Epithelial cell of proximal tubule (primary cell): ENCODE results near the gene LBH. TPM values are rescaled to one million over a fixed set of nuclear protein-coding genes. Genes with fewer than 3 reads are reported as not detected.

Experiments
- DNase-seq: peaks from one replicate; pipeline ENCODE4 v3.0.0-alpha.2; 2011; ENCODE audit warnings: low read depth
- H3K4me3 ChIP-seq: 2 replicates; pipeline ENCODE4 v1.5.1; 2011; ENCODE audit warnings: low read depth, mild to moderate bottlenecking, low read length
- total RNA-seq: library from RNA; depleted of rRNA; stranded (reverse); fragments of >200 nt; gene quantifications from 2 replicates; pipeline ENCODE4 v1.2.3, GENCODE V29; 2015
- TF ChIP-seq, protein P1 (sequence below): conservative IDR thresholded peaks from 2 replicates; pipeline ENCODE4 v1.5.1; 2012; ENCODE audit warnings: low read depth, mild to moderate bottlenecking, low read length

LBH gene
- total RNA-seq, 1 donor from 2014 or later: 18.0 TPM

DNA sequence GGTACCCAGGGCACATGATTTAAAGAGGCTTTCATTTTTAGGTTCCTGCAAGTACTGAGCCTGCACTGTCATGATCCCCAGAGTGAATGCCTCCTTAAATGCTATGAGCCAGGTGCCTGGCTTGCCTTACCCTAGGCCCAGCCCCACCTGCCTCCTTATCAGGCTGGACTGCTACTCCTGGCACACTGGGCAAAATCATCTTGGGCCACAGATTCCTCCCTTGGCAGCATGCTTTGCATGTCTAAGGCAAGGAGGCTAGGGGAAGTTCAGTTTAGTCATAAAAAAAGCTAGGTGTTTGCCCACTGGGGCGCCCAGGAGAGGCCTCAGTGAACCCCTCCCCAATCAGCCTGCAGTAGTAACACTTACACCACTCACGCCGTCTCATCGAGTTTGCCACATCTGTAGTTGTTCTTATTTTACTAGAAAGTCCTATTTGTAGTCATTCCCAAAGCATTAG is 45.1 kb downstream of the LBH start:
- H3K4me3 ChIP-seq: no peak overlapping the region
- no peak for DNase-seq
- TF ChIP-seq, protein P1, sequence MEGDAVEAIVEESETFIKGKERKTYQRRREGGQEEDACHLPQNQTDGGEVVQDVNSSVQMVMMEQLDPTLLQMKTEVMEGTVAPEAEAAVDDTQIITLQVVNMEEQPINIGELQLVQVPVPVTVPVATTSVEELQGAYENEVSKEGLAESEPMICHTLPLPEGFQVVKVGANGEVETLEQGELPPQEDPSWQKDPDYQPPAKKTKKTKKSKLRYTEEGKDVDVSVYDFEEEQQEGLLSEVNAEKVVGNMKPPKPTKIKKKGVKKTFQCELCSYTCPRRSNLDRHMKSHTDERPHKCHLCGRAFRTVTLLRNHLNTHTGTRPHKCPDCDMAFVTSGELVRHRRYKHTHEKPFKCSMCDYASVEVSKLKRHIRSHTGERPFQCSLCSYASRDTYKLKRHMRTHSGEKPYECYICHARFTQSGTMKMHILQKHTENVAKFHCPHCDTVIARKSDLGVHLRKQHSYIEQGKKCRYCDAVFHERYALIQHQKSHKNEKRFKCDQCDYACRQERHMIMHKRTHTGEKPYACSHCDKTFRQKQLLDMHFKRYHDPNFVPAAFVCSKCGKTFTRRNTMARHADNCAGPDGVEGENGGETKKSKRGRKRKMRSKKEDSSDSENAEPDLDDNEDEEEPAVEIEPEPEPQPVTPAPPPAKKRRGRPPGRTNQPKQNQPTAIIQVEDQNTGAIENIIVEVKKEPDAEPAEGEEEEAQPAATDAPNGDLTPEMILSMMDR: no peak

DNA sequence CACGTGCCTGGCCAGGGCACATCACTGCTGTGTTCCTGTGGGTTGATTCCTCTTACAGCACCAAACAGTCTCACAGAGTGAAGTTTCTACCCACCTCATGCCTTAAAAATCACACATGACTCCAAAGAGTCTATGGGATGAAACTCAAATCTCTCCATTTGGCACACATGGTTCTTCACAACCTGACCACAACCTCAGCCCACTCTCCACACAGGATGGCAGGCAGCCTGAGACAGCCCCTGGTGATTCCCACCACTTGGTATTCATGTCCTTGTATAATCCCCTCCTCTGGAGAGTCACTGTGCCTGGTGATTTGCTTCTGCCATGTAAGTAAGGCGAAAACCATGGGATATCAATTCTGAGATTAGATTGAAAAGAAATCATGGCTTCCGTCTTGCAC is 46.2 kb downstream of the LBH start:
- H3K4me3 ChIP-seq: no peak overlapping the region
- TF ChIP-seq, protein P1: no peak
- DNase-seq: no peak

DNA sequence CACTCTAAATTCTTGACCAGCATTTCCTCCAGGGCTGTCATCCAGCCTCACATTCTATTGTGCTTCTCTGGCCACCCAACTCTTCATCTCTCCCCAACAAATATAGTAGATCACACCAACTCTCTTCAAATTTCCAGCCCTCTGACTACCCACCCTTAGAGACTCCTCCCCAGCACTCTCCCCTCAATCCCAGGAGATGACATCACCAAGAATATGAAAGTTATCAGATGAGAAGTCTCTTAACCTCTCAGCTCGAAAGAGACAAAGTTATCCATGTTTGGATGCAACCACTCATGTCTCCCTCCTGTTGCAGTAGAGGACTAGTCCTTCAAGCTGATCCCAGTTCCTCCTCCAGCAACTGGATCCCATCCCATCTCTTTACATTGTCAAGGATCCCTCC is 47.1 kb downstream of the LBH start:
- H3K4me3 ChIP-seq: no peak overlapping the region
- TF ChIP-seq, protein P1: no peak
- no peak for DNase-seq

DNA sequence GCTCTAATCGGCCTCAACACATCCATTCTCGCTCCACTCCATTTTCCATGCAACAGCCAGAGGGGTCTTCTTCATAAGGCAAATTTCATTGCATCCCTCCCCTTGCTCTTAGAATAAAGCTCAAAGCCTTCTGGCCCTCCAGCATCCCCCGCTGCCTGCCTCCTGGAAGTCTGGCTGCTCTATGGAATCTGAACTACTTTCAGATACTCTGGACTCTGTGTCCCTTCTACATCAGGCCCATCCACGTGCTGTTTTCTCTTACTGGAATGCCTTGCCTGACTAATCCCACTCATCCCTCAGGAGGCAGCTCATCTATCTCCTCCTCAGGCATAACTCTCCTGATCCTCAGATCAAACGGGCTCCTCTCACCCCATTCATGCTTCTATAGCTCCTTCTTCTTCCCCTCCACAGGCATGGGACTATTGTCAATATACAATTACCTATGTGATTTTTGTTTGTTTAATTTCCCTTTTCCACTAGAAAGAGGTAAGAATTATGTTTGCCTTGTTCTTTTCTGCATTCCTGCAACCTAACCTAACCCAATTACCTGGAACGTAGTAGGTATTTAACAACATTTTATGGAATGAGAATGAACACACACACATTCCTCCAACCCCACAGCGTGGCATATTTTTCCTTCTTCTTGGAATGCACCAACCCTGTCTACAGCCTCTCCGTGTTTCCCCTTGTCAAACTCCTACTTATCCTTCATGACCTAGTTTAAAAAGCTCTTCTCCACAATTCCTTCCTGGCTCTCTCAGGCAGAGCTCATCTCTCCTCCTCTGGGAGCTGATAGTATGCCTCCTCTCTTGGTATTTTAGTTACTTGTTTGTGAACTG is 49.5 kb downstream of the LBH start:
- no peak overlapping the region for H3K4me3 ChIP-seq
- TF ChIP-seq, protein P1: no peak
- DNase-seq: no peak

DNA sequence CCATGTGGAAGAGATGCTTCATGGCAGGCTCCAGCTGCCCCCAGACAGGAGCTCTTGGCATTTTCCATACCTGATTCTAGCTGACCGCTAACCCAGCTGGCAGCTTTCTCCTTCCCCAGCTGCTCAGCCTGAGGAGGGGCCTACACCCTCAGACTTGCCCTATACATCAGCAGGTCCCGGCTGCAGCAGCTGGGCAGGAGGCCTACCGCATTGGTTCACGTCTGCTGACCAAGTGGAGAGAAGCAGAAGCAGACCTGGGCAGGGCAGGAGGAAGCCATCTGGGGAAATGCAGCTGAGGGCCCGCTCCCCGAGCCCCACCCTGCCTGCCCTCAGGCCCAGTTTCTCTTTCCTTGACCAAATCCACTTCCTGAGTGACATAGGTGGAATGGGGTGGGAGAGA is 50.7 kb downstream of the LBH start:
- TF ChIP-seq, protein P1: no peak
- H3K4me3 ChIP-seq: no peak overlapping the region
- DNase-seq: no peak

DNA sequence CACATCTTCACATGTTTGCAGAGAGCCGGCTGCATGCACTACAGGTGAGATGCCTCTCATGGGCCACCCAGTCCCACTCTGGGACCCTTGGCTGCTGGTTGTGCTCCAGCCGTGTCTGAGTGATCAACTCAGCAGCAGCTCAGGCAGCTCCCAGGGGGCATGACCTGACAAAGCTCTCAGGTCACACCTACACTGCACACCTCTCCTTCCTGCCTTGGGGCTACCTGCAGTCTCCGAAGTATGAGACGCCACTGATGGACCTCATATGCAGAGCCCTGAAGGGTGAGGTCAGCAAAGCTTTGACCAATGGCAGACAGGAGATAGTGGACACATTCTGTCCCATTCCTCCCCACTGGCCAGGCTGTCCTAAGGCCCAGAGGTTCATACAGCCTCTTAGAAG is 51.4 kb downstream of the LBH start:
- TF ChIP-seq, protein P1: no peak
- no peak for DNase-seq
- no peak overlapping the region for H3K4me3 ChIP-seq
